HEK293 (cell line): ENCODE data around the gene ADAMTS19.

Source experiments
- CTCF ChIA-PET: fragments of 350-600 bp; formaldehyde crosslinking; extraction: SDS; loops from one replicate; lab custom pipeline; 2021; ENCODE audit warnings: antibody characterized with exemption; lab: Yijun Ruan, JAX
- POLR2A ChIA-PET: fragments of 300-600 bp; formaldehyde crosslinking; extraction: SDS; loops from one replicate; lab custom pipeline; 2020; ENCODE audit warnings: antibody characterized with exemption, inconsistent platforms; lab: Yijun Ruan, JAX
- H3K27ac ChIP-seq: fragments of 200-500 bp; sonication (Bioruptor generic); 2 replicates; pipeline ENCODE4 v1.5.1; 2014; ENCODE audit warnings: low read depth, low read length, control low read depth, inconsistent platforms; ENCODE audit errors: extremely low read depth
- H3K36me3 ChIP-seq, 2 experiments: fragments of 200-500 bp in 1 of 2; sonication (Bioruptor generic) in 1 of 2; 1 replicate in 1 of 2; 2 replicates in 1 of 2; pipeline ENCODE4 v1.5.1; 2014 to 2017; ENCODE audit warnings: inconsistent platforms in 2 of 2, low read length in 2 of 2; ENCODE audit not compliant: control insufficient read depth in 2 of 2, insufficient read depth in 1 of 2
- H3K4me1 ChIP-seq: fragments of 200-500 bp; sonication (Bioruptor generic); 2 replicates; pipeline ENCODE4 v1.5.1; 2014; ENCODE audit warnings: mild to moderate bottlenecking, low read length, inconsistent platforms; ENCODE audit not compliant: control insufficient read depth, insufficient read depth
- H3K4me3 ChIP-seq: 2 replicates; pipeline ENCODE4 v1.5.1; 2011; ENCODE audit warnings: low read depth, mild to moderate bottlenecking, control low read depth, low read length, moderate library complexity
- H3K9me3 ChIP-seq: fragments of 200-500 bp; sonication (Bioruptor generic); 2 replicates; pipeline ENCODE4 v1.5.1; 2014; ENCODE audit warnings: low read depth, low read length, inconsistent platforms; ENCODE audit not compliant: control insufficient read depth, insufficient read depth
- BCL11A ChIP-seq: fragments of 450-650 bp; formaldehyde crosslinking; IDR thresholded peaks from 2 replicates; pipeline ENCODE4 v1.5.1; 2016; ENCODE audit warnings: low read depth, missing biosample characterization, missing genetic modification characterization
- FEZF1 ChIP-seq: fragments of 450-650 bp; formaldehyde crosslinking; IDR thresholded peaks from 2 replicates; pipeline ENCODE4 v1.5.1; 2016; ENCODE audit warnings: missing biosample characterization, missing genetic modification characterization
- GLI4 ChIP-seq: fragments of 450-650 bp; formaldehyde crosslinking; IDR thresholded peaks from 2 replicates; pipeline ENCODE4 v1.5.1; 2016; ENCODE audit warnings: missing biosample characterization, missing genetic modification characterization
- GLIS1 ChIP-seq: fragments of 450-650 bp; formaldehyde crosslinking; IDR thresholded peaks from 2 replicates; pipeline ENCODE4 v1.5.1; 2016; ENCODE audit warnings: missing biosample characterization, missing genetic modification characterization
- HOXA7 ChIP-seq: sonication (generic); formaldehyde crosslinking; IDR thresholded peaks from 2 replicates; pipeline ENCODE4 v1.8.1; 2022; ENCODE audit warnings: missing genetic modification reagents, borderline replicate concordance
- OVOL3 ChIP-seq: fragments of 450-650 bp; formaldehyde crosslinking; IDR thresholded peaks from 2 replicates; pipeline ENCODE4 v1.5.1; 2016; ENCODE audit warnings: missing biosample characterization, missing genetic modification characterization
- REPIN1 ChIP-seq: fragments of 450-650 bp; formaldehyde crosslinking; IDR thresholded peaks from 2 replicates; pipeline ENCODE4 v1.5.1; 2017; ENCODE audit warnings: missing biosample characterization, missing genetic modification characterization, low read depth
- ZNF10 ChIP-seq: fragments of 450-650 bp; formaldehyde crosslinking; IDR thresholded peaks from 2 replicates; pipeline ENCODE4 v1.5.1; 2017; ENCODE audit warnings: missing biosample characterization, missing genetic modification characterization
- ZNF140 ChIP-seq: fragments of 450-650 bp; formaldehyde crosslinking; IDR thresholded peaks from 2 replicates; pipeline ENCODE4 v1.5.1; 2016; ENCODE audit warnings: missing biosample characterization, missing genetic modification characterization
- ZNF174 ChIP-seq: fragments of 450-650 bp; formaldehyde crosslinking; IDR thresholded peaks from 2 replicates; pipeline ENCODE4 v1.5.0; 2017; ENCODE audit warnings: missing biosample characterization, mild to moderate bottlenecking, missing genetic modification characterization
- ZNF214 ChIP-seq: fragments of 450-650 bp; formaldehyde crosslinking; IDR thresholded peaks from 2 replicates; pipeline ENCODE4 v1.5.1; 2017; ENCODE audit warnings: missing biosample characterization, mild to moderate bottlenecking, missing genetic modification characterization, borderline replicate concordance
- ZNF223 ChIP-seq: fragments of 450-650 bp; formaldehyde crosslinking; IDR thresholded peaks from 2 replicates; pipeline ENCODE4 v1.5.1; 2016; ENCODE audit warnings: missing biosample characterization, missing genetic modification characterization
- ZNF24 ChIP-seq: fragments of 450-650 bp; formaldehyde crosslinking; IDR thresholded peaks from 2 replicates; pipeline ENCODE4 v1.5.1; 2016; ENCODE audit warnings: missing biosample characterization, missing genetic modification characterization
- ZNF274 ChIP-seq, 2 experiments: fragments of 200-500 bp in 1 of 2; fragments of 450-650 bp in 1 of 2; sonication (Bioruptor generic) in 1 of 2; formaldehyde crosslinking in 1 of 2; IDR thresholded peaks; 2 replicates each; pipeline versions ENCODE4 v1.5.1 to v1.6.1; 2014 to 2016; ENCODE audit warnings: borderline replicate concordance in 1 of 2, inconsistent platforms in 1 of 2, low read length in 1 of 2, missing biosample characterization in 1 of 2, missing genetic modification characterization in 1 of 2
- ZNF311 ChIP-seq: fragments of 450-650 bp; formaldehyde crosslinking; IDR thresholded peaks from 2 replicates; pipeline ENCODE4 v1.5.1; 2017; ENCODE audit warnings: missing biosample characterization, missing genetic modification characterization, borderline replicate concordance
- ZNF335 ChIP-seq: fragments of 450-650 bp; formaldehyde crosslinking; conservative IDR thresholded peaks from 2 replicates; pipeline ENCODE4 v1.5.1; 2016; ENCODE audit warnings: missing biosample characterization, missing genetic modification characterization
- ZNF354C ChIP-seq: fragments of 450-650 bp; formaldehyde crosslinking; IDR thresholded peaks from 2 replicates; pipeline ENCODE4 v1.5.1; 2016; ENCODE audit warnings: missing biosample characterization, missing genetic modification characterization, low read depth, borderline replicate concordance
- ZNF37A ChIP-seq: fragments of 450-650 bp; IDR thresholded peaks from 2 replicates; pipeline ENCODE4 v1.5.1; 2018; ENCODE audit warnings: missing biosample characterization, missing genetic modification characterization
- ZNF501 ChIP-seq: fragments of 450-650 bp; formaldehyde crosslinking; IDR thresholded peaks from 2 replicates; pipeline ENCODE4 v1.5.1; 2016; ENCODE audit warnings: missing biosample characterization, missing genetic modification characterization
- ZNF514 ChIP-seq: fragments of 450-650 bp; formaldehyde crosslinking; IDR thresholded peaks from 2 replicates; pipeline ENCODE4 v1.5.1; 2016; ENCODE audit warnings: missing biosample characterization, missing genetic modification characterization
- ZNF571 ChIP-seq: fragments of 450-650 bp; formaldehyde crosslinking; IDR thresholded peaks from 2 replicates; pipeline ENCODE4 v1.5.0; 2017; ENCODE audit warnings: missing biosample characterization, missing genetic modification characterization
- ZNF621 ChIP-seq: fragments of 450-650 bp; formaldehyde crosslinking; IDR thresholded peaks from 2 replicates; pipeline ENCODE4 v1.5.1; 2017; ENCODE audit warnings: missing biosample characterization, missing genetic modification characterization
- ZNF664 ChIP-seq: fragments of 450-650 bp; formaldehyde crosslinking; IDR thresholded peaks from 2 replicates; pipeline ENCODE4 v1.5.1; 2016; ENCODE audit warnings: missing biosample characterization, missing genetic modification characterization
- ZNF776 ChIP-seq: fragments of 450-650 bp; formaldehyde crosslinking; IDR thresholded peaks from 2 replicates; pipeline ENCODE4 v1.5.0; 2017; ENCODE audit warnings: missing biosample characterization, missing genetic modification characterization, borderline replicate concordance
- ZSCAN30 ChIP-seq: fragments of 450-650 bp; IDR thresholded peaks from 2 replicates; pipeline ENCODE4 v1.5.1; 2018; ENCODE audit warnings: missing biosample characterization, mild to moderate bottlenecking, missing genetic modification characterization, moderate library complexity
- TF ChIP-seq, protein P1 (sequence below): fragments of 450-650 bp; formaldehyde crosslinking; conservative IDR thresholded peaks from 2 replicates; pipeline ENCODE4 v1.5.1; 2016; ENCODE audit warnings: low read depth, missing biosample characterization, missing genetic modification characterization
- TF ChIP-seq, protein P2 (sequence below): fragments of 450-650 bp; formaldehyde crosslinking; IDR thresholded peaks from 2 replicates; pipeline ENCODE4 v1.5.0; 2017; ENCODE audit warnings: missing biosample characterization, missing genetic modification characterization, borderline replicate concordance

ADAMTS19 gene

GRCh38 chr5:129745997-129746396 is 285.9 kb downstream of the ADAMTS19 start (continued):
- TF ChIP-seq, protein P1, sequence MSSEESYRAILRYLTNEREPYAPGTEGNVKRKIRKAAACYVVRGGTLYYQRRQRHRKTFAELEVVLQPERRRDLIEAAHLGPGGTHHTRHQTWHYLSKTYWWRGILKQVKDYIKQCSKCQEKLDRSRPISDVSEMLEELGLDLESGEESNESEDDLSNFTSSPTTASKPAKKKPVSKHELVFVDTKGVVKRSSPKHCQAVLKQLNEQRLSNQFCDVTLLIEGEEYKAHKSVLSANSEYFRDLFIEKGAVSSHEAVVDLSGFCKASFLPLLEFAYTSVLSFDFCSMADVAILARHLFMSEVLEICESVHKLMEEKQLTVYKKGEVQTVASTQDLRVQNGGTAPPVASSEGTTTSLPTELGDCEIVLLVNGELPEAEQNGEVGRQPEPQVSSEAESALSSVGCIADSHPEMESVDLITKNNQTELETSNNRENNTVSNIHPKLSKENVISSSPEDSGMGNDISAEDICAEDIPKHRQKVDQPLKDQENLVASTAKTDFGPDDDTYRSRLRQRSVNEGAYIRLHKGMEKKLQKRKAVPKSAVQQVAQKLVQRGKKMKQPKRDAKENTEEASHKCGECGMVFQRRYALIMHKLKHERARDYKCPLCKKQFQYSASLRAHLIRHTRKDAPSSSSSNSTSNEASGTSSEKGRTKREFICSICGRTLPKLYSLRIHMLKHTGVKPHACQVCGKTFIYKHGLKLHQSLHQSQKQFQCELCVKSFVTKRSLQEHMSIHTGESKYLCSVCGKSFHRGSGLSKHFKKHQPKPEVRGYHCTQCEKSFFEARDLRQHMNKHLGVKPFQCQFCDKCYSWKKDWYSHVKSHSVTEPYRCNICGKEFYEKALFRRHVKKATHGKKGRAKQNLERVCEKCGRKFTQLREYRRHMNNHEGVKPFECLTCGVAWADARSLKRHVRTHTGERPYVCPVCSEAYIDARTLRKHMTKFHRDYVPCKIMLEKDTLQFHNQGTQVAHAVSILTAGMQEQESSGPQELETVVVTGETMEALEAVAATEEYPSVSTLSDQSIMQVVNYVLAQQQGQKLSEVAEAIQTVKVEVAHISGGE (tag by site-specific recombination): no peak
- no peak for TF ChIP-seq GLI4 (tag by site-specific recombination)
- TF ChIP-seq ZNF37A (tag by site-specific recombination): no peak
- TF ChIP-seq ZNF214 (tag by site-specific recombination): no peak
- no peak for TF ChIP-seq ZNF354C (tag by site-specific recombination)
- TF ChIP-seq ZNF274 (IDR thresholded peaks at IDR 0.05; ENCODE audit: low read length): no peak
- TF ChIP-seq ZNF274 (tag by site-specific recombination; IDR thresholded peaks at IDR 0.05; ENCODE audit: borderline replicate concordance): no peak
- no peak for TF ChIP-seq OVOL3 (tag by site-specific recombination)
- no peak for TF ChIP-seq ZNF140
- TF ChIP-seq ZNF223 (tag by site-specific recombination): no peak
- no peak for TF ChIP-seq ZNF24 (tag by site-specific recombination)
- TF ChIP-seq ZNF335: no peak

GRCh38 chr5:129746876-129747275 is 286.8 kb downstream of the ADAMTS19 start:
- TF ChIP-seq ZNF776 (no peak), FEZF1 (tag by site-specific recombination) (no peak), ZSCAN30 (no peak), HOXA7 (CRISPR knock-in tag) (no peak), ZNF664 (tag by site-specific recombination) (no peak), BCL11A (tag by site-specific recombination) (no peak), ZNF621 (no peak), GLIS1 (tag by site-specific recombination) (no peak), REPIN1 (tag by site-specific recombination) (no peak), ZNF311 (no peak), ZNF223 (tag by site-specific recombination) (no peak), ZNF571 (tag by site-specific recombination) (no peak), ZNF174 (tag by site-specific recombination) (no peak), ZNF10 (tag by site-specific recombination) (no peak), ZNF501 (tag by site-specific recombination) (no peak), ZNF514 (tag by site-specific recombination) (no peak)
- TF ChIP-seq, protein P2, sequence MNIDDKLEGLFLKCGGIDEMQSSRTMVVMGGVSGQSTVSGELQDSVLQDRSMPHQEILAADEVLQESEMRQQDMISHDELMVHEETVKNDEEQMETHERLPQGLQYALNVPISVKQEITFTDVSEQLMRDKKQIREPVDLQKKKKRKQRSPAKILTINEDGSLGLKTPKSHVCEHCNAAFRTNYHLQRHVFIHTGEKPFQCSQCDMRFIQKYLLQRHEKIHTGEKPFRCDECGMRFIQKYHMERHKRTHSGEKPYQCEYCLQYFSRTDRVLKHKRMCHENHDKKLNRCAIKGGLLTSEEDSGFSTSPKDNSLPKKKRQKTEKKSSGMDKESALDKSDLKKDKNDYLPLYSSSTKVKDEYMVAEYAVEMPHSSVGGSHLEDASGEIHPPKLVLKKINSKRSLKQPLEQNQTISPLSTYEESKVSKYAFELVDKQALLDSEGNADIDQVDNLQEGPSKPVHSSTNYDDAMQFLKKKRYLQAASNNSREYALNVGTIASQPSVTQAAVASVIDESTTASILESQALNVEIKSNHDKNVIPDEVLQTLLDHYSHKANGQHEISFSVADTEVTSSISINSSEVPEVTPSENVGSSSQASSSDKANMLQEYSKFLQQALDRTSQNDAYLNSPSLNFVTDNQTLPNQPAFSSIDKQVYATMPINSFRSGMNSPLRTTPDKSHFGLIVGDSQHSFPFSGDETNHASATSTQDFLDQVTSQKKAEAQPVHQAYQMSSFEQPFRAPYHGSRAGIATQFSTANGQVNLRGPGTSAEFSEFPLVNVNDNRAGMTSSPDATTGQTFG (tag by site-specific recombination): no peak
- TF ChIP-seq, all 188 proteins: peak for 0
- ChIA-PET CTCF (interaction anchor here (0.6 to 1.1 kb wide), 2 partner anchors 25 to 119 kb away, joined by 3 read pairs; no protein-coding TSS in a partner anchor), POLR2A (no interaction called here)
- Histone ChIP-seq H3K4me3 (no peak overlapping the region), H3K36me3 (no peaks in the 10 kb centered on the region), H3K27ac (no peak overlapping the region), H3K9me3 (no peaks in the 10 kb centered on the region), H3K4me1 (no peaks in the 10 kb centered on the region)
